HEK293 (cell line): ENCODE measurements around the gene PYGO2.

ENCODE experiments used
- MYNN ChIP-seq: fragments of 450-650 bp; formaldehyde crosslinking; IDR thresholded peaks from 2 replicates; pipeline ENCODE4 v1.5.1; 2016; ENCODE audit warnings: missing biosample characterization, missing genetic modification characterization, borderline replicate concordance
- REPIN1 ChIP-seq: fragments of 450-650 bp; formaldehyde crosslinking; IDR thresholded peaks from 2 replicates; pipeline ENCODE4 v1.5.1; 2017; ENCODE audit warnings: missing biosample characterization, missing genetic modification characterization, low read depth
- SALL2 ChIP-seq: fragments of 450-650 bp; formaldehyde crosslinking; IDR thresholded peaks from 2 replicates; pipeline ENCODE4 v1.5.0; 2017; ENCODE audit warnings: missing biosample characterization, mild to moderate bottlenecking, missing genetic modification characterization, borderline replicate concordance
- SP2 ChIP-seq: fragments of 450-650 bp; formaldehyde crosslinking; IDR thresholded peaks from 2 replicates; pipeline ENCODE4 v1.5.1; 2016; ENCODE audit warnings: missing biosample characterization, missing genetic modification characterization
- WT1 ChIP-seq: fragments of 450-650 bp; formaldehyde crosslinking; IDR thresholded peaks from 2 replicates; pipeline ENCODE4 v1.5.1; 2016; ENCODE audit warnings: missing biosample characterization, missing genetic modification characterization
- ZBTB17 ChIP-seq: fragments of 450-650 bp; formaldehyde crosslinking; IDR thresholded peaks from 2 replicates; pipeline ENCODE4 v1.5.1; 2016; ENCODE audit warnings: missing biosample characterization, missing genetic modification characterization
- ZBTB20 ChIP-seq: fragments of 450-650 bp; formaldehyde crosslinking; IDR thresholded peaks from 2 replicates; pipeline ENCODE4 v1.5.1; 2016; ENCODE audit warnings: missing biosample characterization, missing genetic modification characterization
- ZNF114 ChIP-seq: fragments of 450-650 bp; formaldehyde crosslinking; IDR thresholded peaks from 2 replicates; pipeline ENCODE4 v1.5.0; 2017; ENCODE audit warnings: missing biosample characterization, missing genetic modification characterization
- ZNF140 ChIP-seq: fragments of 450-650 bp; formaldehyde crosslinking; IDR thresholded peaks from 2 replicates; pipeline ENCODE4 v1.5.1; 2016; ENCODE audit warnings: missing biosample characterization, missing genetic modification characterization
- ZNF202 ChIP-seq: fragments of 450-650 bp; formaldehyde crosslinking; IDR thresholded peaks from 2 replicates; pipeline ENCODE4 v1.5.1; 2016; ENCODE audit warnings: missing biosample characterization, missing genetic modification characterization, borderline replicate concordance
- ZNF221 ChIP-seq: fragments of 450-650 bp; formaldehyde crosslinking; IDR thresholded peaks from 2 replicates; pipeline ENCODE4 v1.5.1; 2017; ENCODE audit warnings: missing biosample characterization, missing genetic modification characterization, borderline replicate concordance
- ZNF223 ChIP-seq: fragments of 450-650 bp; formaldehyde crosslinking; IDR thresholded peaks from 2 replicates; pipeline ENCODE4 v1.5.1; 2016; ENCODE audit warnings: missing biosample characterization, missing genetic modification characterization
- ZNF248 ChIP-seq: fragments of 450-650 bp; formaldehyde crosslinking; IDR thresholded peaks from 2 replicates; pipeline ENCODE4 v1.5.1; 2017; ENCODE audit warnings: missing biosample characterization, missing genetic modification characterization
- ZNF274 ChIP-seq, 2 experiments: fragments of 200-500 bp in 1 of 2; fragments of 450-650 bp in 1 of 2; sonication (Bioruptor generic) in 1 of 2; formaldehyde crosslinking in 1 of 2; IDR thresholded peaks; 2 replicates each; pipeline versions ENCODE4 v1.5.1 to v1.6.1; 2014 to 2016; ENCODE audit warnings: borderline replicate concordance in 1 of 2, inconsistent platforms in 1 of 2, low read length in 1 of 2, missing biosample characterization in 1 of 2, missing genetic modification characterization in 1 of 2
- ZNF302 ChIP-seq: fragments of 450-650 bp; formaldehyde crosslinking; IDR thresholded peaks from 2 replicates; pipeline ENCODE4 v1.5.1; 2016; ENCODE audit warnings: missing biosample characterization, missing genetic modification characterization, low read depth
- ZNF335 ChIP-seq: fragments of 450-650 bp; formaldehyde crosslinking; conservative IDR thresholded peaks from 2 replicates; pipeline ENCODE4 v1.5.1; 2016; ENCODE audit warnings: missing biosample characterization, missing genetic modification characterization
- ZNF366 ChIP-seq: fragments of 450-650 bp; formaldehyde crosslinking; conservative IDR thresholded peaks from 2 replicates; pipeline ENCODE4 v1.5.1; 2016; ENCODE audit warnings: missing biosample characterization, missing genetic modification characterization
- ZNF391 ChIP-seq: fragments of 450-650 bp; formaldehyde crosslinking; IDR thresholded peaks from 2 replicates; pipeline ENCODE4 v1.5.1; 2016; ENCODE audit warnings: low read depth, missing biosample characterization, missing genetic modification characterization, borderline replicate concordance
- ZNF423 ChIP-seq: fragments of 450-650 bp; formaldehyde crosslinking; IDR thresholded peaks from 2 replicates; pipeline ENCODE4 v1.5.1; 2016; ENCODE audit warnings: missing biosample characterization, missing genetic modification characterization
- ZNF530 ChIP-seq: fragments of 450-650 bp; formaldehyde crosslinking; IDR thresholded peaks from 2 replicates; pipeline ENCODE4 v1.5.1; 2016; ENCODE audit warnings: low read depth, missing biosample characterization, missing genetic modification characterization
- ZNF549 ChIP-seq: fragments of 450-650 bp; IDR thresholded peaks from 2 replicates; pipeline ENCODE4 v1.5.1; 2018; ENCODE audit warnings: missing biosample characterization, missing genetic modification characterization, mild to moderate bottlenecking, inconsistent platforms, moderate library complexity
- ZNF560 ChIP-seq: fragments of 450-650 bp; formaldehyde crosslinking; IDR thresholded peaks from 2 replicates; pipeline ENCODE4 v1.5.1; 2017; ENCODE audit warnings: missing biosample characterization, missing genetic modification characterization, borderline replicate concordance
- ZNF621 ChIP-seq: fragments of 450-650 bp; formaldehyde crosslinking; IDR thresholded peaks from 2 replicates; pipeline ENCODE4 v1.5.1; 2017; ENCODE audit warnings: missing biosample characterization, missing genetic modification characterization
- ZNF623 ChIP-seq: fragments of 450-650 bp; formaldehyde crosslinking; IDR thresholded peaks from 2 replicates; pipeline ENCODE4 v1.5.1; 2016; ENCODE audit warnings: missing biosample characterization, missing genetic modification characterization
- ZNF624 ChIP-seq: fragments of 450-650 bp; formaldehyde crosslinking; IDR thresholded peaks from 2 replicates; pipeline ENCODE4 v1.5.1; 2017; ENCODE audit warnings: missing biosample characterization, missing genetic modification characterization
- ZNF626 ChIP-seq: fragments of 450-650 bp; sonication (Bioruptor Pico); formaldehyde crosslinking; IDR thresholded peaks from 2 replicates; pipeline ENCODE4 v1.5.1; 2018; ENCODE audit warnings: missing biosample characterization, missing genetic modification characterization, inconsistent platforms
- ZNF701 ChIP-seq: fragments of 450-650 bp; formaldehyde crosslinking; IDR thresholded peaks from 2 replicates; pipeline ENCODE4 v1.5.1; 2016; ENCODE audit warnings: missing biosample characterization, missing genetic modification characterization
- ZXDB ChIP-seq: fragments of 450-650 bp; formaldehyde crosslinking; IDR thresholded peaks from 2 replicates; pipeline ENCODE4 v1.5.1; 2016; ENCODE audit warnings: missing biosample characterization, missing genetic modification characterization
- TF ChIP-seq, protein P1 (sequence below): sonication (generic); formaldehyde crosslinking; IDR thresholded peaks from 2 replicates; pipeline ENCODE4 v1.8.1; 2022; ENCODE audit warnings: mild to moderate bottlenecking, moderate library complexity, missing genetic modification reagents
- TF ChIP-seq, protein P2 (sequence below): IDR thresholded peaks from 2 replicates; pipeline ENCODE4 v1.6.1; 2011; ENCODE audit warnings: mild to moderate bottlenecking, low read depth, low read length, borderline replicate concordance
- TF ChIP-seq, protein P3 (sequence below): fragments of 450-650 bp; formaldehyde crosslinking; IDR thresholded peaks from 2 replicates; pipeline ENCODE4 v1.5.1; 2017; ENCODE audit warnings: missing biosample characterization, missing genetic modification characterization
- TF ChIP-seq, protein P4 (sequence below): fragments of 450-650 bp; formaldehyde crosslinking; IDR thresholded peaks from 2 replicates; pipeline ENCODE4 v1.5.1; 2017; ENCODE audit warnings: missing biosample characterization, missing genetic modification characterization
- TF ChIP-seq, protein P5 (sequence below): fragments of 450-650 bp; formaldehyde crosslinking; IDR thresholded peaks from 2 replicates; pipeline ENCODE4 v1.5.1; 2016; ENCODE audit warnings: missing biosample characterization, missing genetic modification characterization
- TF ChIP-seq, protein P6 (sequence below): fragments of 450-650 bp; formaldehyde crosslinking; IDR thresholded peaks from 2 replicates; pipeline ENCODE4 v1.5.1; 2016; ENCODE audit warnings: missing biosample characterization, missing genetic modification characterization

PYGO2 gene

DNA sequence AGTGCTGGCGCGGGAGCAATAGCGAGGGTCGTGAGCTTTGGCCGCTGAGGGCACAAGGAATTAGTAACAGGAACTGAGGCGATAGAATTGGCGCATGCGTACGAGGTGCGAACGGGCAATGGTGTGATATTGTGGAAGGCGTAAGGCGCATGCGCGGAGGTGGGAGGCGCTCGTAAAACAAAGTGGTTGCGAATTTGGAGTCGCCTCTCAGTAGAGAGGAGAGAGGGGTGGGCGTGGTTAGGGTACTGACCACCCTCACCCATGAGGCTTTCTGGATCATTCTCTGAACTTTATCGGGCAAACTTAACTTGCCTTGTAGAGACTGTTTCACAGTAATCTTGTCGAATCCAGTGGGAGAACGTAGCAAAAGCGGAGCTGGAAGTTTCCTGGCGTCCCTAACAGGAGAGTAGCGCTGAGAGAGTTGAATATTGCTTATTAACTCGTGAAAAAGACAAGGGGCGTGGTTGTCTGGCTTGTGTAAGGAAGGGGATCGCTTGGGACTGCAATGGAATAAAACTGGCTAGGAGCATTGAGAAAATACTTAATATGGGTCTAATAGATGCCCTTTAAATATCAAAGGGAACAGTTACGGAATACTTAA lies 13.3 kb upstream of the PYGO2 start (continued):
- TF ChIP-seq ZNF274 (IDR thresholded peaks at IDR 0.05; ENCODE audit: low read length), result no peak
- no peak for TF ChIP-seq ZNF274 (tag by site-specific recombination; IDR thresholded peaks at IDR 0.05; ENCODE audit: borderline replicate concordance)
- TF ChIP-seq, protein P1, sequence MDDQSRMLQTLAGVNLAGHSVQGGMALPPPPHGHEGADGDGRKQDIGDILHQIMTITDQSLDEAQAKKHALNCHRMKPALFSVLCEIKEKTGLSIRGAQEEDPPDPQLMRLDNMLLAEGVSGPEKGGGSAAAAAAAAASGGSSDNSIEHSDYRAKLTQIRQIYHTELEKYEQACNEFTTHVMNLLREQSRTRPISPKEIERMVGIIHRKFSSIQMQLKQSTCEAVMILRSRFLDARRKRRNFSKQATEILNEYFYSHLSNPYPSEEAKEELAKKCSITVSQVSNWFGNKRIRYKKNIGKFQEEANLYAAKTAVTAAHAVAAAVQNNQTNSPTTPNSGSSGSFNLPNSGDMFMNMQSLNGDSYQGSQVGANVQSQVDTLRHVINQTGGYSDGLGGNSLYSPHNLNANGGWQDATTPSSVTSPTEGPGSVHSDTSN (CRISPR knock-in tag), result no peak
- 0 out of 2 replicates have a peak, but pooled peaks have one; percentile 23 for TF ChIP-seq ZBTB17
- TF ChIP-seq, protein P2, sequence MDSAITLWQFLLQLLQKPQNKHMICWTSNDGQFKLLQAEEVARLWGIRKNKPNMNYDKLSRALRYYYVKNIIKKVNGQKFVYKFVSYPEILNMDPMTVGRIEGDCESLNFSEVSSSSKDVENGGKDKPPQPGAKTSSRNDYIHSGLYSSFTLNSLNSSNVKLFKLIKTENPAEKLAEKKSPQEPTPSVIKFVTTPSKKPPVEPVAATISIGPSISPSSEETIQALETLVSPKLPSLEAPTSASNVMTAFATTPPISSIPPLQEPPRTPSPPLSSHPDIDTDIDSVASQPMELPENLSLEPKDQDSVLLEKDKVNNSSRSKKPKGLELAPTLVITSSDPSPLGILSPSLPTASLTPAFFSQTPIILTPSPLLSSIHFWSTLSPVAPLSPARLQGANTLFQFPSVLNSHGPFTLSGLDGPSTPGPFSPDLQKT, result no peak
- TF ChIP-seq ZNF140, result no peak
- no peak for TF ChIP-seq MYNN (tag by site-specific recombination)
- TF ChIP-seq, protein P3, sequence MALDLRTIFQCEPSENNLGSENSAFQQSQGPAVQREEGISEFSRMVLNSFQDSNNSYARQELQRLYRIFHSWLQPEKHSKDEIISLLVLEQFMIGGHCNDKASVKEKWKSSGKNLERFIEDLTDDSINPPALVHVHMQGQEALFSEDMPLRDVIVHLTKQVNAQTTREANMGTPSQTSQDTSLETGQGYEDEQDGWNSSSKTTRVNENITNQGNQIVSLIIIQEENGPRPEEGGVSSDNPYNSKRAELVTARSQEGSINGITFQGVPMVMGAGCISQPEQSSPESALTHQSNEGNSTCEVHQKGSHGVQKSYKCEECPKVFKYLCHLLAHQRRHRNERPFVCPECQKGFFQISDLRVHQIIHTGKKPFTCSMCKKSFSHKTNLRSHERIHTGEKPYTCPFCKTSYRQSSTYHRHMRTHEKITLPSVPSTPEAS, result no peak
- no peak for TF ChIP-seq ZNF202 (tag by site-specific recombination)
- TF ChIP-seq ZNF560 (tag by site-specific recombination), result no peak
- 0 out of 2 replicates have a peak, but pooled peaks have one; percentile 44 for TF ChIP-seq ZNF335 (tag by site-specific recombination)
- TF ChIP-seq ZBTB20 (tag by site-specific recombination), result no peak
- TF ChIP-seq, protein P4, sequence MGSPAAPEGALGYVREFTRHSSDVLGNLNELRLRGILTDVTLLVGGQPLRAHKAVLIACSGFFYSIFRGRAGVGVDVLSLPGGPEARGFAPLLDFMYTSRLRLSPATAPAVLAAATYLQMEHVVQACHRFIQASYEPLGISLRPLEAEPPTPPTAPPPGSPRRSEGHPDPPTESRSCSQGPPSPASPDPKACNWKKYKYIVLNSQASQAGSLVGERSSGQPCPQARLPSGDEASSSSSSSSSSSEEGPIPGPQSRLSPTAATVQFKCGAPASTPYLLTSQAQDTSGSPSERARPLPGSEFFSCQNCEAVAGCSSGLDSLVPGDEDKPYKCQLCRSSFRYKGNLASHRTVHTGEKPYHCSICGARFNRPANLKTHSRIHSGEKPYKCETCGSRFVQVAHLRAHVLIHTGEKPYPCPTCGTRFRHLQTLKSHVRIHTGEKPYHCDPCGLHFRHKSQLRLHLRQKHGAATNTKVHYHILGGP (tag by site-specific recombination), result no peak
- TF ChIP-seq ZNF223 (tag by site-specific recombination), result no peak
- no peak for TF ChIP-seq REPIN1 (tag by site-specific recombination)
- TF ChIP-seq ZNF623 (tag by site-specific recombination), result no peak
- TF ChIP-seq SP2 (tag by site-specific recombination), result no peak
- TF ChIP-seq, protein P5, sequence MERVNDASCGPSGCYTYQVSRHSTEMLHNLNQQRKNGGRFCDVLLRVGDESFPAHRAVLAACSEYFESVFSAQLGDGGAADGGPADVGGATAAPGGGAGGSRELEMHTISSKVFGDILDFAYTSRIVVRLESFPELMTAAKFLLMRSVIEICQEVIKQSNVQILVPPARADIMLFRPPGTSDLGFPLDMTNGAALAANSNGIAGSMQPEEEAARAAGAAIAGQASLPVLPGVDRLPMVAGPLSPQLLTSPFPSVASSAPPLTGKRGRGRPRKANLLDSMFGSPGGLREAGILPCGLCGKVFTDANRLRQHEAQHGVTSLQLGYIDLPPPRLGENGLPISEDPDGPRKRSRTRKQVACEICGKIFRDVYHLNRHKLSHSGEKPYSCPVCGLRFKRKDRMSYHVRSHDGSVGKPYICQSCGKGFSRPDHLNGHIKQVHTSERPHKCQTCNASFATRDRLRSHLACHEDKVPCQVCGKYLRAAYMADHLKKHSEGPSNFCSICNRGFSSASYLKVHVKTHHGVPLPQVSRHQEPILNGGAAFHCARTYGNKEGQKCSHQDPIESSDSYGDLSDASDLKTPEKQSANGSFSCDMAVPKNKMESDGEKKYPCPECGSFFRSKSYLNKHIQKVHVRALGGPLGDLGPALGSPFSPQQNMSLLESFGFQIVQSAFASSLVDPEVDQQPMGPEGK, result no peak
- TF ChIP-seq ZNF626, result no peak
- no peak for TF ChIP-seq ZNF114 (tag by site-specific recombination)
- no peak for TF ChIP-seq ZNF366 (tag by site-specific recombination)
- TF ChIP-seq ZNF221 (tag by site-specific recombination), result no peak
- TF ChIP-seq ZNF621 (tag by site-specific recombination), result no peak
- no peak for TF ChIP-seq ZNF624 (tag by site-specific recombination)
- TF ChIP-seq ZXDB (tag by site-specific recombination), result no peak; the same call in 1 of the 2 replicates
- no peak for TF ChIP-seq ZNF549
- TF ChIP-seq, protein P6, sequence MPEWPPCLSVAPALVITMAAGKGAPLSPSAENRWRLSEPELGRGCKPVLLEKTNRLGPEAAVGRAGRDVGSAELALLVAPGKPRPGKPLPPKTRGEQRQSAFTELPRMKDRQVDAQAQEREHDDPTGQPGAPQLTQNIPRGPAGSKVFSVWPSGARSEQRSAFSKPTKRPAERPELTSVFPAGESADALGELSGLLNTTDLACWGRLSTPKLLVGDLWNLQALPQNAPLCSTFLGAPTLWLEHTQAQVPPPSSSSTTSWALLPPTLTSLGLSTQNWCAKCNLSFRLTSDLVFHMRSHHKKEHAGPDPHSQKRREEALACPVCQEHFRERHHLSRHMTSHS (tag by site-specific recombination), result no peak
- TF ChIP-seq WT1 (tag by site-specific recombination), result peak; percentile 73; the same call in 1 of the 2 replicates
- no peak for TF ChIP-seq ZNF302 (tag by site-specific recombination)
- TF ChIP-seq ZNF701 (tag by site-specific recombination), result no peak
- TF ChIP-seq ZNF248 (tag by site-specific recombination), result no peak
- TF ChIP-seq SALL2, result no peak
- no peak; the same call in 1 of the 2 replicates for TF ChIP-seq ZNF391
- TF ChIP-seq ZNF530 (tag by site-specific recombination), result no peak
- TF ChIP-seq ZNF423, result no peak
